Measurements from ENCODE around the gene TGFBR2.

DNA sequence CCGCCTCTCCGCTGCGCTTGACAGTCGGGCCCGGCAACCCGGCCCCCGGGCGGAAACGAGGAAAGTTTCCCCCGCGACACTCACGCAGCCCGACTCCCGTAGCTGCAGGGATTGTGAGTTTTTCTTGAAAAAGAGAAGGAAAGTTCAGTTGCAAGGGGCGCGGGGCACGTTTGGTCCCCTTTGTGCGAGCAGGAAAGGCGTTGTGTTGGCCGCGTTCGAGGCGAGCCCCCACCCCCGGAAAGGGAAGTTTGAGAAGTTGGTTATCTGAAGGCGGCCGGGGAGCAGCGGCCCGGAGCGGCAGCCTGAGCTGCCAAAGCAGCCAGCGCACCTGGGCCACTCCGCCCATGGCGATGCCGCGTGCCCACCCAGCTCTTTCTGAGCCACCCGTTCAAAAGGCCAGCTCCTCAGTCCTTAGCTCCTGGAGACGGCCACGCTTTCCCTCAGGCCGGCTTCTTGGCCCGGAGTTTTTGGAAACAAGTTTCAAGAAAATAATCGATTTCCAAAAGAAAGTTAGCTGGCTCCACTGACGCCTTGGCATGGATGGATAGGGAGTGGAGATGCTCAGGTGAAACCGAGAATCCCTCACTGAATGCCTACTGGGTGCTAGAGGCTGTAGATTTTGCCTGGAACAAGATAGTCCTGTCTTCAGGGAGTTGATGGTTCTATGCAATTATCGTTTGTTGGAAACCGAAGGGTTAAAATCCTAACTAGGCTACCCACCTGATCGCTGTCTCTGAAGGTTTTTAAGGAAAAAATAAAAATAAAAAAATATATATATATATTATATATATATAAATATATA lies 832 bp downstream of the TGFBR2 start:
- TF ChIP-seq, protein P1, sequence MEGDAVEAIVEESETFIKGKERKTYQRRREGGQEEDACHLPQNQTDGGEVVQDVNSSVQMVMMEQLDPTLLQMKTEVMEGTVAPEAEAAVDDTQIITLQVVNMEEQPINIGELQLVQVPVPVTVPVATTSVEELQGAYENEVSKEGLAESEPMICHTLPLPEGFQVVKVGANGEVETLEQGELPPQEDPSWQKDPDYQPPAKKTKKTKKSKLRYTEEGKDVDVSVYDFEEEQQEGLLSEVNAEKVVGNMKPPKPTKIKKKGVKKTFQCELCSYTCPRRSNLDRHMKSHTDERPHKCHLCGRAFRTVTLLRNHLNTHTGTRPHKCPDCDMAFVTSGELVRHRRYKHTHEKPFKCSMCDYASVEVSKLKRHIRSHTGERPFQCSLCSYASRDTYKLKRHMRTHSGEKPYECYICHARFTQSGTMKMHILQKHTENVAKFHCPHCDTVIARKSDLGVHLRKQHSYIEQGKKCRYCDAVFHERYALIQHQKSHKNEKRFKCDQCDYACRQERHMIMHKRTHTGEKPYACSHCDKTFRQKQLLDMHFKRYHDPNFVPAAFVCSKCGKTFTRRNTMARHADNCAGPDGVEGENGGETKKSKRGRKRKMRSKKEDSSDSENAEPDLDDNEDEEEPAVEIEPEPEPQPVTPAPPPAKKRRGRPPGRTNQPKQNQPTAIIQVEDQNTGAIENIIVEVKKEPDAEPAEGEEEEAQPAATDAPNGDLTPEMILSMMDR (IDR thresholded peaks at IDR 0.05; ENCODE audit: insufficient read depth, low read depth, low read length), result no peak
- no peak for TF ChIP-seq EZH2 (IDR thresholded peaks at IDR 0.05; ENCODE audit: insufficient read depth, low read length)
